Dedifferentiated amniotic fluid mesenchymal stem cell (primary cell): ENCODE data around the gene SYT1.

Source experiments
- DNase-seq: peaks from one replicate; pipeline ENCODE4 v3.0.0-alpha.2; 2016; ENCODE audit errors: extremely low spot score

Gene SYT1

GRCh38 chr12:79217306-79217705 lies 352.7 kb downstream of the SYT1 start:
- no peak for DNase-seq

GRCh38 chr12:79223210-79223609 lies 358.6 kb downstream of the SYT1 start:
- DNase-seq = no peak

GRCh38 chr12:79223761-79224160 lies 359.2 kb downstream of the SYT1 start:
- no peak for DNase-seq

GRCh38 chr12:79227091-79227490 lies 362.5 kb downstream of the SYT1 start:
- no peak for DNase-seq

GRCh38 chr12:79227646-79228045 lies 363.1 kb downstream of the SYT1 start:
- DNase-seq = no peak

GRCh38 chr12:79233341-79233781 lies 368.8 kb downstream of the SYT1 start:
- DNase-seq = no peak

GRCh38 chr12:79236920-79237319 lies 372.3 kb downstream of the SYT1 start:
- no peak for DNase-seq

GRCh38 chr12:79238246-79238645 lies 373.7 kb downstream of the SYT1 start:
- DNase-seq = no peak

- DNase-seq = no peak
These were observed 382.9 kb downstream of the SYT1 start for GRCh38 chr12:79247494-79247893.

GRCh38 chr12:79250186-79250585 lies 385.6 kb downstream of the SYT1 start:
- no peak for DNase-seq

GRCh38 chr12:79250960-79251755 lies 386.6 kb downstream of the SYT1 start:
- no peak for DNase-seq

- DNase-seq = no peak
These were observed 387.9 kb downstream of the SYT1 start for GRCh38 chr12:79252358-79253075.

GRCh38 chr12:79255288-79255687 lies 390.7 kb downstream of the SYT1 start:
- no peak for DNase-seq

- DNase-seq = no peak
These were observed 396.3 kb downstream of the SYT1 start for GRCh38 chr12:79260923-79261322.

GRCh38 chr12:79262938-79263337 lies 398.4 kb downstream of the SYT1 start:
- no peak for DNase-seq

- no peak for DNase-seq
These were observed 402.0 kb downstream of the SYT1 start for GRCh38 chr12:79266343-79267144.

GRCh38 chr12:79267580-79267979 lies 403.0 kb downstream of the SYT1 start:
- no peak for DNase-seq

GRCh38 chr12:79274501-79275064 lies 410.0 kb downstream of the SYT1 start:
- no peak for DNase-seq

GRCh38 chr12:79275631-79276030 lies 411.1 kb downstream of the SYT1 start:
- no peak for DNase-seq

- no peak for DNase-seq
These were observed 418.8 kb downstream of the SYT1 start for GRCh38 chr12:79283364-79283763.

GRCh38 chr12:79288911-79289310 lies 424.3 kb downstream of the SYT1 start:
- no peak for DNase-seq

- DNase-seq = no peak
These were observed 427.1 kb downstream of the SYT1 start for GRCh38 chr12:79291711-79292110.
